B cell (primary cell): ENCODE measurements around the gene TNFSF12. TPM values are rescaled to one million over a fixed set of nuclear protein-coding genes. Genes with fewer than 3 reads are reported as not detected.

Experiments
- ATAC-seq: fragments of 200-7000 bp; cut with Tn5 transposase; one replicate; pipeline ENCODE4 v1.10.0; 2021; ENCODE audit warnings: low read depth, mild to moderate bottlenecking, moderate number of reproducible peaks, moderate library complexity
- CTCF ChIA-PET: fragments of 350-600 bp; sonication (Branson Sonifier 250); formaldehyde crosslinking; loops from one replicate; lab custom pipeline; 2021; ENCODE audit warnings: antibody characterized with exemption, inconsistent platforms; lab: Charles Lee
- POLR2A ChIA-PET: fragments of 350-600 bp; sonication (Branson Sonifier 250); formaldehyde crosslinking; loops from one replicate; lab custom pipeline; 2021; ENCODE audit warnings: antibody characterized with exemption; lab: Charles Lee
- DNase-seq: peaks from one replicate; pipeline ENCODE4 v3.0.0; 2013
- H2AFZ ChIP-seq: 2 replicates; pipeline ENCODE4 v1.6.1; 2012; ENCODE audit warnings: mild to moderate bottlenecking, low read depth, low read length; ENCODE audit not compliant: insufficient read depth, poor library complexity, severe bottlenecking
- H3K27ac ChIP-seq, 2 donors: 1 replicate in 1 of 2; 2 replicates in 1 of 2; pipeline ENCODE4 v1.5.1; 2012 to 2013; ENCODE audit warnings: low read length in 2 of 2, mild to moderate bottlenecking in 2 of 2, moderate library complexity in 1 of 2
- H3K27me3 ChIP-seq, 4 experiments: fragments of 200-600 bp in 1 of 4; sonication (generic) in 1 of 4; replicated peaks in 1 of 4; 1 replicate in 2 of 4; 2 replicates in 2 of 4; pipeline versions ENCODE4 v1.6.1 to v1.7.0; 2013 to 2016; ENCODE audit warnings: low read length in 3 of 4, mild to moderate bottlenecking in 2 of 4, mixed read lengths in 1 of 4, moderate library complexity in 1 of 4; ENCODE audit not compliant: insufficient read depth in 4 of 4, control insufficient read depth in 3 of 4; ENCODE audit errors: control extremely low read depth in 1 of 4
- H3K36me3 ChIP-seq, 2 experiments: replicated peaks in 1 of 2; 1 replicate in 1 of 2; 2 replicates in 1 of 2; pipeline versions ENCODE4 v1.6.1 to v1.7.1; 2013; ENCODE audit warnings: low read length in 1 of 2; ENCODE audit not compliant: insufficient read depth in 2 of 2, control insufficient read depth in 1 of 2; ENCODE audit errors: control extremely low read depth in 1 of 2, extremely low read depth in 1 of 2
- H3K4me1 ChIP-seq, 2 donors: fragments of 200-600 bp in 1 of 2; sonication (generic) in 1 of 2; 1 replicate in 1 of 2; 2 replicates in 1 of 2; pipeline versions ENCODE4 v1.5.1 to v1.6.1; 2013 to 2017; ENCODE audit warnings: low read length in 2 of 2; ENCODE audit not compliant: control insufficient read depth in 2 of 2, insufficient read depth in 2 of 2
- H3K4me2 ChIP-seq: replicated peaks from 2 replicates; pipeline ENCODE3; 2012; ENCODE audit warnings: mild to moderate bottlenecking, low read depth, low read length; ENCODE audit not compliant: poor library complexity, severe bottlenecking
- H3K4me3 ChIP-seq, 5 experiments: fragments of 200-600 bp in 1 of 5; sonication (generic) in 1 of 5; 1 replicate in 3 of 5; 2 replicates in 2 of 5; pipeline versions ENCODE4 v1.5.1 to v1.7.0; 2011 to 2016; ENCODE audit warnings: low read length in 4 of 5, mild to moderate bottlenecking in 4 of 5, low read depth in 2 of 5, control low read depth in 1 of 5, moderate library complexity in 1 of 5; ENCODE audit not compliant: insufficient read depth in 1 of 5; ENCODE audit errors: control extremely low read depth in 1 of 5, extremely low read depth in 1 of 5
- H3K79me2 ChIP-seq: fragments of 200-600 bp; sonication (generic); one replicate; pipeline ENCODE4 v1.6.0; 2016; ENCODE audit warnings: low read length; ENCODE audit not compliant: control insufficient read depth, insufficient read depth
- H3K9ac ChIP-seq: fragments of 200-600 bp; sonication (generic); 2 replicates; pipeline ENCODE4 v1.6.1; 2017; ENCODE audit warnings: mild to moderate bottlenecking, low read length, moderate library complexity
- H3K9me3 ChIP-seq, 3 donors: one replicate each; pipeline versions ENCODE4 v1.6.1 to v1.7.1; 2013; ENCODE audit warnings: low read length in 2 of 3; ENCODE audit not compliant: control insufficient read depth in 2 of 3, insufficient read depth in 1 of 3; ENCODE audit errors: control extremely low read depth in 1 of 3
- H4K20me1 ChIP-seq: 2 replicates; pipeline ENCODE4 v1.6.0; 2012; ENCODE audit warnings: mild to moderate bottlenecking, low read length; ENCODE audit not compliant: insufficient read depth, control insufficient read depth, poor library complexity, severe bottlenecking
- H3K27ac Mint-ChIP-seq: one replicate; pipeline ENCODE4 v1.8.0; 2021; ENCODE audit warnings: mixed read lengths
- H3K27me3 Mint-ChIP-seq: one replicate; pipeline ENCODE4 v1.8.0; 2021; ENCODE audit warnings: mixed read lengths
- H3K4me1 Mint-ChIP-seq: one replicate; pipeline ENCODE4 v1.8.0; 2021; ENCODE audit warnings: mixed read lengths
- H3K4me3 Mint-ChIP-seq: one replicate; pipeline ENCODE4 v1.8.0; 2021; ENCODE audit warnings: mixed read lengths
- H3K9me3 Mint-ChIP-seq: one replicate; pipeline ENCODE4 v1.8.0; 2022; ENCODE audit warnings: mixed read lengths; ENCODE audit not compliant: insufficient read depth
- CTCF ChIP-seq: fragments of 200-600 bp; IDR thresholded peaks from one replicate; pipeline ENCODE4 v1.8.0; 2022; ENCODE audit warnings: antibody characterized with exemption, mild to moderate bottlenecking
- EZH2 ChIP-seq: IDR thresholded peaks from 2 replicates; pipeline ENCODE4 v1.6.1; 2012; ENCODE audit warnings: borderline replicate concordance, low read depth, mild to moderate bottlenecking, moderate library complexity, low read length; ENCODE audit not compliant: insufficient read depth, poor library complexity, severe bottlenecking
- WGBS: methylation state at CpG from one replicate; pipeline ENCODE4 v1.1.5; 2013; ENCODE audit warnings: missing lambda C conversion rate; ENCODE audit not compliant: insufficient coverage; 5-methylcytosine and 5-hydroxymethylcytosine counted together
- intact Hi-C: fragments of 100-400 bp; cut with micrococcal nuclease; formaldehyde crosslinking; loops from one replicate; pipeline ENCODE4 v1.10.0; 2022
- polyA plus RNA-seq: library from polyadenylated mRNA; depleted of rRNA; stranded (reverse); fragments of >200 nt; gene quantifications from 2 replicates; pipeline ENCODE4 v1.2.3, GENCODE V29; 2012
- total RNA-seq, 2 donors: library from RNA; stranded (reverse); fragments of 120-200 nt in 1 of 2; gene quantifications; 1 replicate in 1 of 2; 2 replicates in 1 of 2; pipeline versions ENCODE4 v1.2.3 to v1.2.4, GENCODE V29; 2013 to 2022

Gene TNFSF12
- total and polyA plus RNA-seq, 2 donors (not counting 1 experiment from before 2014, with no cell fraction given): 40.6 to 53.4 TPM

GRCh38 chr17:7590743-7591142, 41.9 kb downstream of the TNFSF12 start:
- ChIA-PET POLR2A (interaction anchor here (0.6 kb wide), 1 partner anchor 120 kb away, joined by 6 read pairs; no protein-coding TSS in a partner anchor), CTCF (interaction anchor here (0.6 to 7.9 kb wide), 10 partner anchors 10 to 236 kb away, joined by 3 to 111 read pairs (median 10); partner anchors contain the start of genes CD68, FXR2, SENP3 and TMEM95)
- H4K20me1 ChIP-seq: no peaks in the 10 kb centered on the region
- TF ChIP-seq EZH2: no peak
- no peak for TF ChIP-seq CTCF
- H3K4me3 ChIP-seq: no peak overlapping the region
- Mint-ChIP-seq H3K4me1 (peaks cover 3% of the 10 kb centered on the region), H3K27me3 (no peaks in the 10 kb centered on the region), H3K9me3 (no peaks in the 10 kb centered on the region), H3K4me3 (no peak overlapping the region), H3K27ac (no peak overlapping the region)
- H3K27ac ChIP-seq: no peak overlapping the region
- H3K4me1 ChIP-seq: peaks cover 0 to 8% of the 10 kb centered on the region in 2 donors
- no peak overlapping the region for H3K9ac ChIP-seq
- intact Hi-C loops: no loop called here
- no peaks in the 10 kb centered on the region for H3K27me3 ChIP-seq
- no peak overlapping the region for H2AFZ ChIP-seq
- H3K4me2 ChIP-seq: no peak overlapping the region
- H3K79me2 ChIP-seq: peaks cover 3% of the 10 kb centered on the region
- no peaks in the 10 kb centered on the region for H3K9me3 ChIP-seq
- no peak for ATAC-seq
- WGBS: 97% methylated on average over 4 of the region's 4 CpGs
- peaks cover 0 to 61% of the 10 kb centered on the region in 2 experiments for H3K36me3 ChIP-seq
- DNase-seq: no peak

GRCh38 chr17:7591596-7591995, 42.7 kb downstream of the TNFSF12 start:
- Mint-ChIP-seq H3K9me3 (no peaks in the 10 kb centered on the region), H3K27me3 (no peaks in the 10 kb centered on the region), H3K4me3 (no peak overlapping the region), H3K4me1 (peaks cover 2% of the 10 kb centered on the region), H3K27ac (no peak overlapping the region)
- ChIA-PET CTCF (interaction anchor here (0.8 to 1.5 kb wide), 4 partner anchors 8 to 96 kb away, joined by 3 to 7 read pairs (median 3); partner anchors contain the start of genes MPDU1 and TP53), POLR2A (no interaction called here)
- Histone ChIP-seq H3K36me3 (peaks cover 0 to 67% of the 10 kb centered on the region in 2 experiments), H3K27me3 (no peaks in the 10 kb centered on the region), H3K9me3 (no peaks in the 10 kb centered on the region), H3K9ac (no peak overlapping the region), H3K27ac (no peak overlapping the region), H3K4me2 (no peak overlapping the region), H2AFZ (no peak overlapping the region), H3K79me2 (no peaks in the 10 kb centered on the region), H3K4me1 (peaks cover 0 to 7% of the 10 kb centered on the region in 2 donors), H3K4me3 (no peak overlapping the region), H4K20me1 (no peaks in the 10 kb centered on the region)
- ATAC-seq (no peak), DNase-seq (peak; percentile 19)
- intact Hi-C loops: no loop called here
- WGBS: no CpG with 5 or more reads among the region's 5 CpGs
- no peak for TF ChIP-seq CTCF
